BJ (cell line): ENCODE measurements around the gene ZNF865. TPM values are rescaled to one million over a fixed set of nuclear protein-coding genes. Genes with fewer than 3 reads are reported as not detected.

ENCODE experiments used
- CTCF ChIA-PET: fragments of 350-600 bp; formaldehyde crosslinking; extraction: SDS; loops from one replicate; lab custom pipeline; 2021; ENCODE audit warnings: antibody characterized with exemption, inconsistent platforms; lab: Yijun Ruan, JAX
- POLR2A ChIA-PET: fragments of 300-600 bp; sonication (Branson Sonifier 250); formaldehyde crosslinking; extraction: SDS; loops from one replicate; lab custom pipeline; 2021; ENCODE audit warnings: antibody characterized with exemption; lab: Charles Lee
- DNase-seq: peaks from one replicate; pipeline ENCODE4 v3.0.0-alpha.2; 2011; ENCODE audit warnings: low read depth
- H3K27me3 ChIP-seq: 2 replicates; pipeline ENCODE4 v1.6.0; 2011; ENCODE audit warnings: low read length; ENCODE audit not compliant: control insufficient read depth, insufficient read depth
- H3K36me3 ChIP-seq: 2 replicates; pipeline ENCODE4 v1.5.1; 2011; ENCODE audit warnings: low read length; ENCODE audit not compliant: control insufficient read depth, insufficient read depth
- H3K4me3 ChIP-seq: 2 replicates; pipeline ENCODE4 v1.5.1; 2011; ENCODE audit warnings: low read depth, mild to moderate bottlenecking, control low read depth, low read length
- polyA plus RNA-seq: library from polyadenylated mRNA; depleted of rRNA; stranded (reverse); fragments of >200 nt; gene quantifications from 2 replicates; pipeline ENCODE4 v1.2.3, GENCODE V29; 2011
- TF ChIP-seq, protein P1 (sequence below): IDR thresholded peaks from 2 replicates; pipeline ENCODE4 v1.5.1; 2011; ENCODE audit warnings: low read depth, mild to moderate bottlenecking, control low read depth, inconsistent platforms, low read length, moderate library complexity; ENCODE audit not compliant: insufficient read depth

Gene ZNF865
- polyA plus RNA-seq, 1 experiment = 1.4 TPM

DNA sequence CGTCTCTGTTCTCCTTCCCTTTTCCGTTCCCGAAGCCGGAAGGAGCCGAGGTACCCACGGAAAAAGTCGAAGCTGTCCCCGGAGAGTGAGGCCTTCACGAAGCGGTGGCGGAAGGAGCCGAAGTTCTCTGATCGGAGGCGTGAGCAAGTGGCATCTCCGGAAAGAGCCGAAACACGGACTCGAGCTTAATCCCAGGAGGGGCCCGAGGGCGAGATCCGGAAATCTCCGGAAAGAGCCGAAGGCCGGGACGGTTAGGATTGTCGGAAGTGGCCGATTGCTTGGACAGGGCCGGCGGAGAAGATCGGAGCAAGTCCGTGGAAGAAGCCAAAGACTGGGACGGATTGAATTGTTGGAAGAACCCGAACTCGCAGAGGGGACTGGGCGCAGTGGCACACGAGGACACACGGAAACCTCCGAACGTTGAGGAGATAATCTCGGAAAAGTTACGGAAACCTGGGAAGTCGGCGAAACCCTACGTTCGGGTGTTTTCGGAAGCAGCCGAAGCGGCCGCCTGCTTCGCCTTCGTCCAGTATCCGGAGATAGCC, 48.9 kb downstream of the ZNF865 start:
- TF ChIP-seq, protein P1, sequence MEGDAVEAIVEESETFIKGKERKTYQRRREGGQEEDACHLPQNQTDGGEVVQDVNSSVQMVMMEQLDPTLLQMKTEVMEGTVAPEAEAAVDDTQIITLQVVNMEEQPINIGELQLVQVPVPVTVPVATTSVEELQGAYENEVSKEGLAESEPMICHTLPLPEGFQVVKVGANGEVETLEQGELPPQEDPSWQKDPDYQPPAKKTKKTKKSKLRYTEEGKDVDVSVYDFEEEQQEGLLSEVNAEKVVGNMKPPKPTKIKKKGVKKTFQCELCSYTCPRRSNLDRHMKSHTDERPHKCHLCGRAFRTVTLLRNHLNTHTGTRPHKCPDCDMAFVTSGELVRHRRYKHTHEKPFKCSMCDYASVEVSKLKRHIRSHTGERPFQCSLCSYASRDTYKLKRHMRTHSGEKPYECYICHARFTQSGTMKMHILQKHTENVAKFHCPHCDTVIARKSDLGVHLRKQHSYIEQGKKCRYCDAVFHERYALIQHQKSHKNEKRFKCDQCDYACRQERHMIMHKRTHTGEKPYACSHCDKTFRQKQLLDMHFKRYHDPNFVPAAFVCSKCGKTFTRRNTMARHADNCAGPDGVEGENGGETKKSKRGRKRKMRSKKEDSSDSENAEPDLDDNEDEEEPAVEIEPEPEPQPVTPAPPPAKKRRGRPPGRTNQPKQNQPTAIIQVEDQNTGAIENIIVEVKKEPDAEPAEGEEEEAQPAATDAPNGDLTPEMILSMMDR = no peak
- Histone ChIP-seq H3K27me3 (no peaks in the 10 kb centered on the region), H3K36me3 (peaks cover 5% of the 10 kb centered on the region; the same call in 1 of the 2 replicates), H3K4me3 (peak overlapping the region; percentile 97)
- POLR2A ChIA-PET = interaction anchor here (0.6 to 0.9 kb wide), 3 partner anchors 14 to 181 kb away, joined by 3 to 10 read pairs (median 4); no protein-coding TSS in a partner anchor
- CTCF ChIA-PET = interaction anchor here (0.6 to 1.7 kb wide), 19 partner anchors 9 to 655 kb away, joined by 3 to 18 read pairs (median 5); partner anchors contain the start of genes FIZ1, ZNF580, ZNF581 and ZNF865
- DNase-seq = peak; percentile 90

DNA sequence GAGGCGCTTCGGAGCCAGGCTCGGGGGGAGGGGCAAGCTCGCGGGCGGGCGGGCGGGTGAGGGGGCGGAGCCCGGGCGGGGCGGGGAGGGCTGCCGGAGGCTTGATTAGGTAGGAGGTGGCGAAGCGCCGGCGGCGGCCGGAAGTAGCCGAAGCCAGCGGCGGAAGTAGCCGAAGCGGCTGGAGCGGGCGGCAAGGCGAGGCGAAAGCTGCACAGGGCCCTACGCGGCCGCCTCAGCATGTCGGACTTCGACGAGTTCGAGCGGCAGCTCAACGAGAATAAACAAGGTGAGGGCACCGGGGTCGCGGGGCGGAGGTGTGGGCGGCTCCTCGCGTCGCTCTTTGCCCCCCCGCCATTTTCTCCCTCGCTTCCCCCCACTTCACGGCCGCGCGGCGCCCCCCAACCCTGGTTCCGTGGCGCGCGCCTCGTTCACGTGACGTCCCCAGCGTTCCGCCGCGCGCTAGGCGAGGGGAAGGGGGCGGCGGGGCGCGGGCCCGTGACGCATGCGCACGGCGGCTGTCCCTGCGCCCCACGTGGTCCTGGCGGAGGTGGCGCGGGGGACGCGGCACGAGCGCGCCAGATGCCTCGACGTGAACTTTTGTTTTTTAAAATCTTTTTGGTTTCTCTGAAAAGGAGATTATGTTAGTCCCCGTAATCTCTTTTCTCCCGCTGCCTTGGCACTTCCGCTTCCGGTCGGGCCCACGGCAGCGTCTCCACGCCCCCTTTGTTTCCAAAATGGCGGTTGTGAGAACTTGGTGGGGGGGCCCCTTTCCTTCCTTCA, 49.6 kb downstream of the ZNF865 start, which contains the start of gene U2AF2:
TSS of gene U2AF2 (plus strand) at position 168 of the 780 bp plus-strand sequence. CDS start at position 238, 70 bp downstream.
- peak within 1 kb of the TSS; percentile 97 for H3K4me3 ChIP-seq
- H3K36me3 ChIP-seq = peaks cover 7% of the 10 kb centered on the region; the same call in 1 of the 2 replicates
- TF ChIP-seq, protein P1 = no peak
- H3K27me3 ChIP-seq = no peaks in the 10 kb centered on the region
- POLR2A ChIA-PET = interaction anchor here (0.6 to 0.9 kb wide), 3 partner anchors 15 to 182 kb away, joined by 3 to 10 read pairs (median 4); no protein-coding TSS in a partner anchor
- peak; percentile 31 for DNase-seq
- CTCF ChIA-PET = interaction anchor here (0.6 to 1.7 kb wide), 19 partner anchors 9 to 655 kb away, joined by 3 to 18 read pairs (median 5); partner anchors contain the start of genes FIZ1, ZNF580, ZNF581 and ZNF865

GRCh38 chr19:55655648-55656040, 50.2 kb downstream of the ZNF865 start:
- Histone ChIP-seq H3K4me3 (peak overlapping the region; percentile 97), H3K36me3 (peaks cover 10% of the 10 kb centered on the region), H3K27me3 (no peaks in the 10 kb centered on the region)
- TF ChIP-seq, protein P1 = no peak
- ChIA-PET CTCF (interaction anchor here (3.5 kb wide), 1 partner anchor 16 kb away, joined by 17 read pairs; no protein-coding TSS in a partner anchor), POLR2A (no interaction called here)
- no peak for DNase-seq

GRCh38 chr19:55656552-55656951, 51.1 kb downstream of the ZNF865 start:
- ChIA-PET CTCF (interaction anchor here (3.5 kb wide), 1 partner anchor 15 kb away, joined by 17 read pairs; no protein-coding TSS in a partner anchor), POLR2A (no interaction called here)
- TF ChIP-seq, protein P1 = no peak

More at GRCh38 chr19:55656552-55656951, 51.1 kb downstream of the ZNF865 start:
- Histone ChIP-seq H3K4me3 (peak overlapping the region; percentile 97), H3K36me3 (peaks cover 17% of the 10 kb centered on the region), H3K27me3 (no peaks in the 10 kb centered on the region)
- DNase-seq = no peak
